Glomerular endothelial cell (primary cell): ENCODE measurements around the gene IL2RA. TPM values are rescaled to one million over a fixed set of nuclear protein-coding genes. Genes with fewer than 3 reads are reported as not detected.
"Not testable (repeated sequence)": the region's sequence is repeated elsewhere in the genome, so short reads cannot be mapped to it uniquely, and the experiment has no call there.

Experiments used
- DNase-seq: peaks from one replicate; pipeline ENCODE4 v3.0.0-alpha.2; 2011; ENCODE audit warnings: low read depth, low spot score; ENCODE audit errors: extremely low read depth
- total RNA-seq: library from RNA; depleted of rRNA; stranded (reverse); fragments of >200 nt; gene quantifications from 2 replicates; pipeline ENCODE4 v1.2.3, GENCODE V29; 2015

The IL2RA gene
- total RNA-seq, 1 donor from 2014 or later = not detected

GRCh38 chr10:6083523-6084475, 21.6 kb upstream of the IL2RA start:
- no peak for DNase-seq

GRCh38 chr10:6082496-6083395, 20.6 kb upstream of the IL2RA start:
- no peak for DNase-seq

GRCh38 chr10:6080417-6080973, 18.3 kb upstream of the IL2RA start:
- DNase-seq = no peak

GRCh38 chr10:6079044-6079443, 16.9 kb upstream of the IL2RA start:
- no peak for DNase-seq

- DNase-seq = no peak
Observed at GRCh38 chr10:6077071-6077675, 15.0 kb upstream of the IL2RA start.

- DNase-seq = no peak
Observed at GRCh38 chr10:6074489-6075301, 12.5 kb upstream of the IL2RA start.

- DNase-seq = no peak
Observed at GRCh38 chr10:6072215-6072934, 10.2 kb upstream of the IL2RA start.

- no peak for DNase-seq
Observed at GRCh38 chr10:6071181-6072175, 9.3 kb upstream of the IL2RA start.

GRCh38 chr10:6070660-6071059, 8.5 kb upstream of the IL2RA start:
- DNase-seq = no peak

- DNase-seq = no peak
Observed at GRCh38 chr10:6069081-6069931, 7.1 kb upstream of the IL2RA start.

GRCh38 chr10:6068422-6068821, 6.3 kb upstream of the IL2RA start:
- no peak for DNase-seq

GRCh38 chr10:6068006-6068405, 5.8 kb upstream of the IL2RA start:
- no peak for DNase-seq

GRCh38 chr10:6067457-6067856, 5.3 kb upstream of the IL2RA start:
- DNase-seq = no peak

- no peak for DNase-seq
Observed at GRCh38 chr10:6065835-6066234, 3.7 kb upstream of the IL2RA start.

GRCh38 chr10:6065406-6065805, 3.2 kb upstream of the IL2RA start:
- no peak for DNase-seq

GRCh38 chr10:6064726-6065125, 2.6 kb upstream of the IL2RA start:
- not testable (repeated sequence) for DNase-seq

- DNase-seq = no peak
Observed at GRCh38 chr10:6064119-6064518, 2.0 kb upstream of the IL2RA start.
